ENCODE data around the gene AIRE.
A peak's percentile ranks its signal among the peaks of the same experiment; 100 is the strongest.
"Not testable (repeated sequence)": the region's sequence is repeated elsewhere in the genome, so short reads cannot be mapped to it uniquely, and the experiment has no call there.

The AIRE gene

GRCh38 chr21:44283211-44283785 lies 2.4 kb upstream of the AIRE start:
- 20% methylated on average over 7 of the region's 11 CpGs for WGBS
- not testable (repeated sequence) for H2AK5ac ChIP-seq (ENCODE audit: low read length, severe bottlenecking); H3K9me3 ChIP-seq (ENCODE audit: control insufficient read depth, low read length); H4K91ac ChIP-seq (ENCODE audit: low read length); H3K4me2 ChIP-seq (ENCODE audit: low read length, poor library complexity, severe bottlenecking); H3K4ac ChIP-seq (ENCODE audit: low read depth in 1 of 2, low read length in 2 of 2); H3K36me3 ChIP-seq (ENCODE audit: control insufficient read depth in 1 of 2, insufficient read depth in 2 of 2, low read depth in 1 of 2, low read length in 2 of 2); H2BK5ac ChIP-seq (ENCODE audit: low read depth, low read length, poor library complexity, severe bottlenecking); H3K14ac ChIP-seq (ENCODE audit: low read length in 2 of 2); H4K8ac ChIP-seq (ENCODE audit: low read length); H3K9ac ChIP-seq (ENCODE audit: low read length); DNase-seq; H2BK15ac ChIP-seq (ENCODE audit: low read depth, poor library complexity, severe bottlenecking); H2AFZ ChIP-seq (ENCODE audit: low read depth, low read length); H3K4me3 ChIP-seq (ENCODE audit: insufficient read depth in 1 of 2, low read depth in 1 of 2, low read length in 2 of 2); H2BK12ac ChIP-seq (ENCODE audit: low read length in 2 of 2); H3K18ac ChIP-seq (ENCODE audit: low read depth in 1 of 2, low read length in 2 of 2); H3K23ac ChIP-seq (ENCODE audit: low read length in 2 of 2); H2BK120ac ChIP-seq (ENCODE audit: low read depth, low read length); H3K79me1 ChIP-seq (replicated peaks; ENCODE audit: low read length, poor library complexity, severe bottlenecking); H3K27ac ChIP-seq (ENCODE audit: low read length, poor library complexity, severe bottlenecking)
- Histone ChIP-seq H3K27me3 (ENCODE audit: control insufficient read depth in 1 of 2, insufficient read depth in 1 of 2, low read length in 2 of 2) (peaks cover 49 to 59% of the 10 kb centered on the region in 2 experiments), H3K4me1 (ENCODE audit: control insufficient read depth, insufficient read depth, low read depth, low read length) (peaks cover 11% of the 10 kb centered on the region)

GRCh38 chr21:44283948-44284347 lies 1.7 kb upstream of the AIRE start:
- no peak overlapping the region for H2AFZ ChIP-seq (ENCODE audit: low read depth, low read length)
- no peak overlapping the region for H2BK5ac ChIP-seq (ENCODE audit: low read depth, low read length, poor library complexity, severe bottlenecking)
- DNase-seq, result no peak
- H3K4me1 ChIP-seq (ENCODE audit: control insufficient read depth, insufficient read depth, low read depth, low read length), result peaks cover 11% of the 10 kb centered on the region
- H3K4ac ChIP-seq (ENCODE audit: low read depth in 1 of 2, low read length in 2 of 2), result no peak overlapping the region
- H3K4me3 ChIP-seq (ENCODE audit: insufficient read depth in 1 of 2, low read depth in 1 of 2, low read length in 2 of 2), result no peak overlapping the region
- no peaks in the 10 kb centered on the region for H3K9me3 ChIP-seq (ENCODE audit: control insufficient read depth, low read length)
- H3K14ac ChIP-seq (ENCODE audit: low read length in 2 of 2), result no peak overlapping the region
- H3K36me3 ChIP-seq (ENCODE audit: control insufficient read depth in 1 of 2, insufficient read depth in 2 of 2, low read depth in 1 of 2, low read length in 2 of 2), result no peaks in the 10 kb centered on the region
- no peak overlapping the region for H3K9ac ChIP-seq (ENCODE audit: low read length)
- no peak overlapping the region for H2BK15ac ChIP-seq (ENCODE audit: low read depth, poor library complexity, severe bottlenecking)
- H3K23ac ChIP-seq (ENCODE audit: low read length in 2 of 2), result no peak overlapping the region
- no peak overlapping the region for H4K91ac ChIP-seq (ENCODE audit: low read length)
- H3K79me1 ChIP-seq (replicated peaks; ENCODE audit: low read length, poor library complexity, severe bottlenecking), result no peaks in the 10 kb centered on the region
- no peak overlapping the region for H2BK120ac ChIP-seq (ENCODE audit: low read depth, low read length)
- peaks cover 54 to 63% of the 10 kb centered on the region in 2 experiments for H3K27me3 ChIP-seq (ENCODE audit: control insufficient read depth in 1 of 2, insufficient read depth in 1 of 2, low read length in 2 of 2)
- no peak overlapping the region for H3K4me2 ChIP-seq (ENCODE audit: low read length, poor library complexity, severe bottlenecking)
- H2AK5ac ChIP-seq (ENCODE audit: low read length, severe bottlenecking), result no peak overlapping the region
- H3K27ac ChIP-seq (ENCODE audit: low read length, poor library complexity, severe bottlenecking), result no peak overlapping the region
- H2BK12ac ChIP-seq (ENCODE audit: low read length in 2 of 2), result no peak overlapping the region
- H3K18ac ChIP-seq (ENCODE audit: low read depth in 1 of 2, low read length in 2 of 2), result no peak overlapping the region
- no peak overlapping the region for H4K8ac ChIP-seq (ENCODE audit: low read length)
- 69% methylated on average over 11 of the region's 11 CpGs for WGBS

DNA sequence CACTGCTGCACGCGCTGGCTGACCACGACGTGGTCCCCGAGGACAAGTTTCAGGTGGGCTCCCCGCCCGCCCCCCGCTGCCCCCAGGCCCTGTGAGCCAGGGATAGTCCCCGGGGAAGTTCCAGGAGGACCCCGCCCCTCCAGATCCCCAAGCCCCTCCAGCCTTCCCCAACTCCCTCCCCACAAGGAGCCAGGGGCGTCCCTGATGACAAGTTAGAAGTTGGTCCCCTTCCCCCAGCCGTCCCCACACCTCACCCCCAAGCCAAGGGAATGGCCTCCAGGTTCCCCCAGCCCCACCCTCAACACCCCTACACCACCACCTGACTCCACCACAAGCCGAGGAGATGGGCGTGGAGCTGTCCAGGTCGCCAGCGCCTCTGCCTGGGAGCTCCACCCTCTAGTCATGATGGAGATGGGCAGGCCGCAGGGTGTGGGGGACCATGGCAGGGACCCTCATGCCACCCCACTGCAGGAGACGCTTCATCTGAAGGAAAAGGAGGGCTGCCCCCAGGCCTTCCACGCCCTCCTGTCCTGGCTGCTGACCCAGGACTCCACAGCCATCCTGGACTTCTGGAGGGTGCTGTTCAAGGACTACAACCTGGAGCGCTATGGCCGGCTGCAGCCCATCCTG lies 525 bp downstream of the AIRE start:
- no peak overlapping the region for H3K4me3 ChIP-seq (ENCODE audit: insufficient read depth in 1 of 2, low read depth in 1 of 2, low read length in 2 of 2)
- no peak overlapping the region for H2BK12ac ChIP-seq (ENCODE audit: low read length in 2 of 2)
- H3K14ac ChIP-seq (ENCODE audit: low read length in 2 of 2), result no peak overlapping the region
- peaks cover 10% of the 10 kb centered on the region for H3K4me1 ChIP-seq (ENCODE audit: control insufficient read depth, insufficient read depth, low read depth, low read length)
- H2AFZ ChIP-seq (ENCODE audit: low read depth, low read length), result no peak overlapping the region
- H2BK15ac ChIP-seq (ENCODE audit: low read depth, poor library complexity, severe bottlenecking), result no peak overlapping the region
- H3K36me3 ChIP-seq (ENCODE audit: control insufficient read depth in 1 of 2, insufficient read depth in 2 of 2, low read depth in 1 of 2, low read length in 2 of 2), result no peaks in the 10 kb centered on the region
- H3K4ac ChIP-seq (ENCODE audit: low read depth in 1 of 2, low read length in 2 of 2), result no peak overlapping the region
- H3K79me1 ChIP-seq (replicated peaks; ENCODE audit: low read length, poor library complexity, severe bottlenecking), result no peaks in the 10 kb centered on the region
- H3K9ac ChIP-seq (ENCODE audit: low read length), result no peak overlapping the region
- H2BK120ac ChIP-seq (ENCODE audit: low read depth, low read length), result no peak overlapping the region
- 50% methylated on average over 20 of the region's 21 CpGs for WGBS
- H3K9me3 ChIP-seq (ENCODE audit: control insufficient read depth, low read length), result no peaks in the 10 kb centered on the region
- H3K27ac ChIP-seq (ENCODE audit: low read length, poor library complexity, severe bottlenecking), result no peak overlapping the region
- H3K27me3 ChIP-seq (ENCODE audit: control insufficient read depth in 1 of 2, insufficient read depth in 1 of 2, low read length in 2 of 2), result peaks cover 62 to 68% of the 10 kb centered on the region in 2 experiments
- no peak overlapping the region for H3K4me2 ChIP-seq (ENCODE audit: low read length, poor library complexity, severe bottlenecking)
- DNase-seq, result no peak
- no peak overlapping the region for H4K91ac ChIP-seq (ENCODE audit: low read length)
- H3K23ac ChIP-seq (ENCODE audit: low read length in 2 of 2), result no peak overlapping the region
- H4K8ac ChIP-seq (ENCODE audit: low read length), result no peak overlapping the region
- H2AK5ac ChIP-seq (ENCODE audit: low read length, severe bottlenecking), result no peak overlapping the region
- peak overlapping the region in 1 of 2 experiments; percentile 55 for H3K18ac ChIP-seq (ENCODE audit: low read depth in 1 of 2, low read length in 2 of 2)
- no peak overlapping the region for H2BK5ac ChIP-seq (ENCODE audit: low read depth, low read length, poor library complexity, severe bottlenecking)

- Histone ChIP-seq H3K4me3 (ENCODE audit: insufficient read depth in 1 of 2, low read depth in 1 of 2, low read length in 2 of 2) (no peak overlapping the region), H3K4ac (ENCODE audit: low read depth in 1 of 2, low read length in 2 of 2) (no peak overlapping the region), H2AK5ac (ENCODE audit: low read length, severe bottlenecking) (no peak overlapping the region), H2AFZ (ENCODE audit: low read depth, low read length) (no peak overlapping the region), H3K14ac (ENCODE audit: low read length in 2 of 2) (no peak overlapping the region), H4K8ac (ENCODE audit: low read length) (no peak overlapping the region), H3K27me3 (ENCODE audit: control insufficient read depth in 1 of 2, insufficient read depth in 1 of 2, low read length in 2 of 2) (peaks cover 67 to 68% of the 10 kb centered on the region in 2 experiments), H3K9me3 (ENCODE audit: control insufficient read depth, low read length) (no peaks in the 10 kb centered on the region), H2BK120ac (ENCODE audit: low read depth, low read length) (no peak overlapping the region), H2BK12ac (ENCODE audit: low read length in 2 of 2) (no peak overlapping the region), H4K91ac (ENCODE audit: low read length) (no peak overlapping the region), H3K27ac (ENCODE audit: low read length, poor library complexity, severe bottlenecking) (no peak overlapping the region), H3K18ac (ENCODE audit: low read depth in 1 of 2, low read length in 2 of 2) (no peak overlapping the region), H3K4me2 (ENCODE audit: low read length, poor library complexity, severe bottlenecking) (no peak overlapping the region), H2BK5ac (ENCODE audit: low read depth, low read length, poor library complexity, severe bottlenecking) (no peak overlapping the region), H3K9ac (ENCODE audit: low read length) (no peak overlapping the region), H3K4me1 (ENCODE audit: control insufficient read depth, insufficient read depth, low read depth, low read length) (peaks cover 10% of the 10 kb centered on the region), H3K36me3 (ENCODE audit: control insufficient read depth in 1 of 2, insufficient read depth in 2 of 2, low read depth in 1 of 2, low read length in 2 of 2) (no peaks in the 10 kb centered on the region), H2BK15ac (ENCODE audit: low read depth, poor library complexity, severe bottlenecking) (no peak overlapping the region), H3K79me1 (replicated peaks; ENCODE audit: low read length, poor library complexity, severe bottlenecking) (no peaks in the 10 kb centered on the region), H3K23ac (ENCODE audit: low read length in 2 of 2) (no peak overlapping the region)
- DNase-seq, result no peak
- WGBS, result 79% methylated on average over 31 of the region's 31 CpGs
Observed at GRCh38 chr21:44286716-44287632, 1.3 kb downstream of the AIRE start.

Measured in mesenchymal stem cell (in vitro differentiated cells and primary cell).